Measurements from ENCODE around the gene LRRC15.

LRRC15 gene

GRCh38 chr3:194357681-194358080, 11.9 kb downstream of the LRRC15 start:
- no peak for DNase-seq

- DNase-seq: no peak
These were observed 14.2 kb downstream of the LRRC15 start for GRCh38 chr3:194355379-194355778.

- DNase-seq: no peak
These were observed 15.2 kb downstream of the LRRC15 start for GRCh38 chr3:194354315-194354714.

- no peak for DNase-seq
These were observed 16.8 kb downstream of the LRRC15 start for GRCh38 chr3:194352667-194353246.

GRCh38 chr3:194351952-194352536, 17.5 kb downstream of the LRRC15 start:
- no peak for DNase-seq

GRCh38 chr3:194351080-194351672, 18.4 kb downstream of the LRRC15 start, which contains the start of gene CPN2:
TSS of gene CPN2 (minus strand) at chr3:194351328. CDS start at chr3:194342702, 8,626 bp downstream.
- DNase-seq: no peak

GRCh38 chr3:194350726-194351071, 18.8 kb downstream of the LRRC15 start:
- no peak for DNase-seq

GRCh38 chr3:194348354-194348753, 21.2 kb downstream of the LRRC15 start:
- no peak for DNase-seq

- DNase-seq: no peak
These were observed 22.9 kb downstream of the LRRC15 start for GRCh38 chr3:194346621-194347020.

GRCh38 chr3:194346035-194346434, 23.5 kb downstream of the LRRC15 start:
- no peak for DNase-seq

- DNase-seq: peak; percentile 47 to 68
These were observed 25.5 kb downstream of the LRRC15 start for GRCh38 chr3:194344012-194344411.

GRCh38 chr3:194343561-194343893, 26.0 kb downstream of the LRRC15 start:
- no peak for DNase-seq

- DNase-seq: no peak
These were observed 26.5 kb downstream of the LRRC15 start for GRCh38 chr3:194342861-194343560.

GRCh38 chr3:194340757-194341400, 28.7 kb downstream of the LRRC15 start:
- DNase-seq: no peak

- no peak for DNase-seq
These were observed 29.7 kb downstream of the LRRC15 start for GRCh38 chr3:194339840-194340239.

- DNase-seq: no peak
These were observed 30.2 kb downstream of the LRRC15 start for GRCh38 chr3:194339356-194339755.

GRCh38 chr3:194337965-194338753, 31.4 kb downstream of the LRRC15 start:
- DNase-seq: no peak

GRCh38 chr3:194336601-194337355, 32.8 kb downstream of the LRRC15 start:
- no peak for DNase-seq

GRCh38 chr3:194333981-194334320, 35.6 kb downstream of the LRRC15 start:
- no peak for DNase-seq

- DNase-seq: peak; percentile 83 to 89
These were observed 36.1 kb downstream of the LRRC15 start for GRCh38 chr3:194333212-194333980.

GRCh38 chr3:194332858-194333211, 36.7 kb downstream of the LRRC15 start:
- DNase-seq: no peak
